GM21515 (cell line): Measurements from ENCODE around the gene TRAF2.

Source experiments
- ATAC-seq: cut with Tn5 transposase; IDR thresholded peaks from one replicate; pipeline ENCODE4 v1.9.1; 2021; ENCODE audit not compliant: unreplicated experiment

The TRAF2 gene

DNA sequence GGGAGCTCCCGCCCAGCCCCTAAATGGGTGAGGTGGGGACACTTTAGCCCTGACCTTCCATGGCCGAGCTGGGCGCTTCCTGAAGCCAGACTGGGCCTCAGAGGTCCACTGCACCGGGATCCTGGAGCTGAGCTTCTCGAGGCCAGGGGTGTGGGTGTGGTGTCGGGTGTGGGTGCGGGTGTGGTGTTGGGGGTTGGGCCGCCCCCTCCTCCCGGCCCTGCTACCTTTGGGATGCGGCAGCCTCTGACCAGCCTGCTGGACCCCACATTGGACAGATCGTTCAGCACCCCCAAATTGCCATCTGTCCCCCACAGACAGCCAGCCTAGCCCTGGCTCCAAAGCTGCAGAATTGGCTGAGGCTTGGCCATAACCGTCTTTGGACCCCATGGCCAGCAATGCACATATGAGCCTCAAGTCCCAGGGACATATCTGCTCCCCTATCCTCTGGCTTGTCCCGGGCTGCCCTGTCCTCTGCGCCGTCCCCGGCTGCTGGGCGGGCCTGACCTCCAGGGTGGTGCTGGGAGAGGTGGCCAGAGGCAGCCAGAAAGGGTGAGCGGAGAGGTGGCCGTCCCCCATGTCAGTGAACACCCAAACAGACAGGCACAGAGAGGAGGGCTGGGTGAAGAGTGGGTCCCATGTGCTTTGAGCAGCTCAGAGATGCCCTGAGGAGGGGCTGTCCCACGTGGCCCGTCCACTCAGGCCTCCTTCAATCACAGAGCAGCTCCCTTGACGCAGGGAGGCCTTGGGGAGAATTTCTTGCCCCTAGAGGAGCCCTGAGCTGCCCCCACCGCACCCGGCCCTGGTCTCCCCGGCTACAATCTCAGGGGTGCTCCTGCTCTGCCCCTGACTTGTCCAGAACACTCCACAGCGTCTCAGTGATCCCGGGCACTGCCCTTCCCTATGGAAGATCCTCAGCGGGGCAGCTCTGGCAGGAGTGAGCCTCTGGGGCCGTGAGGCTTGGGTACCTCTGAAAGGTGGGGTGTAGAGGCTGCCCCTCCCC lies 87.6 kb downstream of the TRAF2 start:
- ATAC-seq: no peak

- no peak for ATAC-seq
Observed at GRCh38 chr9:136974817-136975535, 88.7 kb downstream of the TRAF2 start.

DNA sequence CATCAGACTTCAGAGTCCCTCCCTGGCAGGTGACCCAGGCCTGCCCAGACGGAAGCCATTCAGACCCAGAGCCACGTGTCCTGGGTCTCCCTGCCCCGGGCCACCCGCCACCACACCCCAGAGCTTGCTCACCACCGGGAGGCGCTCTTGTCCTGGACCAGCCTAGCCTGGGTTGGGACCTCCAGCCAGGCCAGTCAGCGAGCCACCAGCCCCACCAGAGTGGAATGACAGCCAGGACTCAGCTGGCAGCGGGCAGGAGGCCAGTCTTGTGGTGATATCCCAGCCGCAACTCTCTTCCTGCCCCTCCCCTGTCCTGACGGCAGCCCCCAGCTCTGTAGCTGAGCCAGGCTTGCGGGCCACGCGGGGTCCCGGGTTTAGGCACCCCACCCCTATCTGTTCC lies 89.3 kb downstream of the TRAF2 start:
- ATAC-seq: no peak
